Prostate gland (tissue), 2 donors: ENCODE measurements around the gene B3GLCT.

Source experiments
- CTCF ChIP-seq, 4 experiments: fragments of 200-600 bp in 2 of 4; fragments of 450-650 bp in 2 of 4; sonication (generic) in 2 of 4; IDR thresholded peaks; 1 replicate in 3 of 4; 2 replicates in 1 of 4; pipeline ENCODE4 v1.5.1; 2016 to 2019; ENCODE audit warnings: antibody characterized with exemption in 4 of 4, mild to moderate bottlenecking in 2 of 4, moderate library complexity in 2 of 4
- POLR2AphosphoS5 ChIP-seq: sonication (generic); formaldehyde crosslinking; IDR thresholded peaks from one replicate; pipeline ENCODE4 v1.6.1; 2017; ENCODE audit warnings: antibody characterized with exemption

- TF ChIP-seq POLR2AphosphoS5 (no peak), CTCF (IDR thresholded peaks at IDR 0.05) (no peak)
Measured at GRCh38 chr13:31357581-31357980, 157.8 kb downstream of the B3GLCT start.
